T-cell (primary cell): Measurements from ENCODE around the gene E4F1. TPM values are rescaled to one million over a fixed set of nuclear protein-coding genes. Genes with fewer than 3 reads are reported as not detected.

Experiments
- ATAC-seq, 4 experiments: fragments of 200-7000 bp in 3 of 4; fragments of 150-1000 bp in 1 of 4; cut with Tn5 transposase; replicated peaks in 1 of 4; 1 replicate in 3 of 4; 2 replicates in 1 of 4; pipeline ENCODE4 v1.10.0; 2021; ENCODE audit warnings: moderate library complexity in 3 of 4, mild to moderate bottlenecking in 2 of 4, moderate number of reproducible peaks in 1 of 4
- CTCF ChIA-PET, 2 donors: fragments of 300-600 bp; sonication (Branson Sonifier 250); formaldehyde crosslinking; loops; one replicate each; lab custom pipeline; 2022; ENCODE audit warnings: antibody characterized with exemption in 2 of 2; lab: Charles Lee
- POLR2A ChIA-PET, 2 donors: fragments of 300-600 bp; sonication (Branson Sonifier 250); formaldehyde crosslinking; loops; one replicate each; lab custom pipeline; 2022; ENCODE audit warnings: antibody characterized with exemption in 2 of 2; lab: Charles Lee
- DNase-seq, 35 experiments: peaks; one replicate each; pipeline versions ENCODE4 v3.0.0 to v3.0.0-alpha.2; 2013 to 2023
- H3K27ac ChIP-seq: one replicate; pipeline ENCODE4 v1.5.1; 2013; ENCODE audit warnings: low read length
- H3K27me3 ChIP-seq, 2 experiments: replicated peaks in 1 of 2; 1 replicate in 1 of 2; 2 replicates in 1 of 2; pipeline versions ENCODE4 v1.6.1 to v1.7.0; 2013; ENCODE audit warnings: low read length in 1 of 2, mixed read lengths in 1 of 2; ENCODE audit not compliant: control insufficient read depth in 2 of 2, insufficient read depth in 2 of 2; ENCODE audit errors: extremely low read depth in 1 of 2
- H3K36me3 ChIP-seq, 2 donors: 1 replicate in 1 of 2; 2 replicates in 1 of 2; pipeline versions ENCODE4 v1.6.1 to v1.7.0; 2013; ENCODE audit warnings: low read length in 1 of 2; ENCODE audit not compliant: control insufficient read depth in 2 of 2, insufficient read depth in 1 of 2; ENCODE audit errors: extremely low read depth in 1 of 2
- H3K4me1 ChIP-seq, 2 experiments: 1 replicate in 1 of 2; 2 replicates in 1 of 2; pipeline versions ENCODE4 v1.6.1 to v1.7.0; 2013; ENCODE audit warnings: low read length in 2 of 2, mixed read lengths in 1 of 2; ENCODE audit not compliant: insufficient read depth in 2 of 2, control insufficient read depth in 1 of 2; ENCODE audit errors: extremely low read depth in 1 of 2
- H3K4me3 ChIP-seq, 2 donors: 1 replicate in 1 of 2; 2 replicates in 1 of 2; pipeline versions ENCODE4 v1.5.1 to v1.7.0; 2013; ENCODE audit warnings: mild to moderate bottlenecking in 2 of 2, low read length in 1 of 2, moderate library complexity in 1 of 2; ENCODE audit not compliant: control insufficient read depth in 1 of 2; ENCODE audit errors: extremely low read depth in 1 of 2
- H3K9me3 ChIP-seq: 2 replicates; pipeline ENCODE4 v1.7.0; 2013
- H3K27ac Mint-ChIP-seq, 2 donors: one replicate each; pipeline ENCODE4 v1.8.0; 2020 to 2021; ENCODE audit warnings: mild to moderate bottlenecking in 2 of 2, mixed read lengths in 2 of 2
- H3K27me3 Mint-ChIP-seq, 2 donors: one replicate each; pipeline ENCODE4 v1.8.0; 2021 to 2022; ENCODE audit warnings: mixed read lengths in 2 of 2
- H3K36me3 Mint-ChIP-seq: one replicate; pipeline ENCODE4 v1.8.0; 2021; ENCODE audit warnings: mixed read lengths
- H3K4me1 Mint-ChIP-seq, 3 donors: one replicate each; pipeline ENCODE4 v1.8.0; 2020 to 2022; ENCODE audit warnings: mixed read lengths in 3 of 3, mild to moderate bottlenecking in 1 of 3
- H3K4me3 Mint-ChIP-seq, 3 donors: one replicate each; pipeline ENCODE4 v1.8.0; 2020 to 2022; ENCODE audit warnings: mild to moderate bottlenecking in 3 of 3, mixed read lengths in 3 of 3, moderate library complexity in 3 of 3
- H3K9me3 Mint-ChIP-seq, 3 donors: one replicate each; pipeline ENCODE4 v1.8.0; 2020 to 2022; ENCODE audit warnings: mixed read lengths in 3 of 3
- WGBS: methylation state at CpG from one replicate; pipeline ENCODE4 v1.1.5; 2013; ENCODE audit warnings: missing lambda C conversion rate; ENCODE audit not compliant: insufficient coverage; 5-methylcytosine and 5-hydroxymethylcytosine counted together
- total RNA-seq, 35 experiments: library from RNA in 6 of 35; stranded (reverse) in 6 of 35; fragments of 120-200 nt in 1 of 35; gene quantifications; one replicate each; pipeline versions ENCODE4 v1.2.1 to v1.2.4 and lab custom pipeline; 2013 to 2026

Gene E4F1
- total RNA-seq, 5 donors from 2014 or later (not counting 1 experiment from before 2014, with no cell fraction given) = 32.8 to 52.0 (median 47.0) TPM

GRCh38 chr16:2270588-2271470, 47.4 kb downstream of the E4F1 start:
- Histone ChIP-seq H3K9me3 (no peaks in the 10 kb centered on the region), H3K27me3 (no peaks in the 10 kb centered on the region), H3K36me3 (no peaks in the 10 kb centered on the region), H3K4me1 (peaks cover 4 to 30% of the 10 kb centered on the region in 2 experiments), H3K4me3 (no peak overlapping the region), H3K27ac (no peak overlapping the region)
- POLR2A ChIA-PET = no interaction called here
- H3K27me3 Mint-ChIP-seq = no peaks in the 10 kb centered on the region
- no peak for ATAC-seq
- CTCF ChIA-PET = no interaction called here
- no peak overlapping the region for H3K27ac Mint-ChIP-seq
- 91% methylated on average over 9 of the region's 15 CpGs for WGBS
- DNase-seq = no peak
- no peaks in the 10 kb centered on the region for H3K9me3 Mint-ChIP-seq
- H3K36me3 Mint-ChIP-seq = no peaks in the 10 kb centered on the region
- no peak overlapping the region for H3K4me3 Mint-ChIP-seq
- peaks cover 22 to 30% (median 27%) of the 10 kb centered on the region in 3 donors for H3K4me1 Mint-ChIP-seq

DNA sequence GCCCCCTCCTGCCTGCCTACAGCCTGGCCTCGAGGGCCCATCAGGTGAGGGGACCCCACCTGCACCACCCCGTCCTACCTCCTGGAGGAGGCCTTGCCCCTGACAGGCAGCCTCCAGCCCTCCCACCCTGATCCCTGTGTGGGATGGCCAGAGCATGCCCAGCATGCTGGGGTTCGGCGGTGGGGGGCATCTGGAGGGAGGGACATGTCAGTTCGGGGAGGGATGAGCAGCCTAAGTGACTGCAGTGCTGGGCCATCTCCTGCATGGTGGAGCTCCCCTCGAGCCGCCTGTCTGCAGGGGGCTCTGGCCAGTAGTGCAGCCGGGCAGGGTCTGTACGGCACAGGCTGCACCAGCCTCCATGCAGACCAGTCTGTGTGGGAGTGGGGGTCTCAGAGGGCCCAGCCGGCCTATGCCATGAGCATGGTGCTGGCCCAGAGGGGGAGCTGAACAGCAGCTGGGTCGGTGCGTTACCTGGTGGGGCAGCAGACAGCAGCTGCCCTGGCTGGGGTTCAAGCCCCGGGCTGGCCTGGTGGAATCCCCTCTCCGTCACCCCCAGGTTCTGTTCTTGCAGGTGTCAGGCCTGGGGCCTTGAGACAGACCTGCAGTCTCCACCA, 48.6 kb downstream of the E4F1 start:
- Histone ChIP-seq H3K27me3 (no peaks in the 10 kb centered on the region), H3K36me3 (no peaks in the 10 kb centered on the region), H3K4me1 (peaks cover 4 to 21% of the 10 kb centered on the region in 2 experiments), H3K4me3 (no peak overlapping the region), H3K27ac (no peak overlapping the region), H3K9me3 (no peaks in the 10 kb centered on the region)
- Mint-ChIP-seq H3K27me3 (no peaks in the 10 kb centered on the region), H3K36me3 (no peaks in the 10 kb centered on the region), H3K27ac (no peak overlapping the region), H3K4me1 (peaks cover 11 to 19% (median 15%) of the 10 kb centered on the region in 3 donors), H3K9me3 (no peaks in the 10 kb centered on the region), H3K4me3 (no peak overlapping the region)
- ChIA-PET POLR2A (no interaction called here), CTCF (no interaction called here)
- DNase-seq (no peak), ATAC-seq (no peak)
- WGBS = 95% methylated on average over 14 of the region's 14 CpGs

- no peak for DNase-seq
- 94% methylated on average over 16 of the region's 16 CpGs for WGBS
- ATAC-seq = no peak
Observed at GRCh38 chr16:2273484-2273883, 50.1 kb downstream of the E4F1 start.

GRCh38 chr16:2273931-2274330, 50.5 kb downstream of the E4F1 start:
- Mint-ChIP-seq H3K9me3 (no peaks in the 10 kb centered on the region), H3K36me3 (no peaks in the 10 kb centered on the region), H3K27me3 (no peaks in the 10 kb centered on the region), H3K4me3 (no peak overlapping the region), H3K4me1 (peaks cover 8 to 14% (median 10%) of the 10 kb centered on the region in 3 donors), H3K27ac (no peak overlapping the region)
- ATAC-seq (no peak), DNase-seq (no peak)
- no peaks in the 10 kb centered on the region for H3K36me3 ChIP-seq
- no peaks in the 10 kb centered on the region for H3K9me3 ChIP-seq
- ChIA-PET CTCF (no interaction called here), POLR2A (interaction anchor here in 1 of 2 donors (0.6 kb wide), 1 partner anchor 206 kb away, joined by 5 read pairs; no protein-coding TSS in a partner anchor)
- no peaks in the 10 kb centered on the region for H3K27me3 ChIP-seq
- peaks cover 4 to 17% of the 10 kb centered on the region in 2 experiments for H3K4me1 ChIP-seq
- no peak overlapping the region for H3K4me3 ChIP-seq
- WGBS = 93% methylated on average over 9 of the region's 10 CpGs
- H3K27ac ChIP-seq = no peak overlapping the region

More at GRCh38 chr16:2273484-2273883, 50.1 kb downstream of the E4F1 start:
- H3K9me3 Mint-ChIP-seq = no peaks in the 10 kb centered on the region
- ChIA-PET CTCF (no interaction called here), POLR2A (no interaction called here)
- H3K4me1 ChIP-seq = peaks cover 4 to 20% of the 10 kb centered on the region in 2 experiments
- no peak overlapping the region for H3K27ac Mint-ChIP-seq
- H3K36me3 Mint-ChIP-seq = no peaks in the 10 kb centered on the region
- H3K27me3 ChIP-seq = no peaks in the 10 kb centered on the region
- no peaks in the 10 kb centered on the region for H3K27me3 Mint-ChIP-seq
- peaks cover 8 to 14% (median 10%) of the 10 kb centered on the region in 3 donors for H3K4me1 Mint-ChIP-seq
- H3K4me3 ChIP-seq = no peak overlapping the region
- no peak overlapping the region for H3K27ac ChIP-seq
- H3K9me3 ChIP-seq = no peaks in the 10 kb centered on the region
- no peak overlapping the region for H3K4me3 Mint-ChIP-seq
- no peaks in the 10 kb centered on the region for H3K36me3 ChIP-seq

- H3K4me1 Mint-ChIP-seq = peaks cover 0 to 2% (median 0%) of the 10 kb centered on the region in 3 donors
- no peak overlapping the region for H3K27ac Mint-ChIP-seq
- H3K4me3 Mint-ChIP-seq = no peak overlapping the region
- Histone ChIP-seq H3K9me3 (no peaks in the 10 kb centered on the region), H3K27me3 (no peaks in the 10 kb centered on the region), H3K36me3 (no peaks in the 10 kb centered on the region), H3K27ac (no peak overlapping the region), H3K4me3 (no peak overlapping the region), H3K4me1 (peaks cover 0 to 2% of the 10 kb centered on the region in 2 experiments)
- no peaks in the 10 kb centered on the region for H3K27me3 Mint-ChIP-seq
- H3K36me3 Mint-ChIP-seq = peaks cover under 1% of the 10 kb centered on the region
- WGBS = 91% methylated on average over 22 of the region's 30 CpGs
- DNase-seq (no peak), ATAC-seq (no peak)
- POLR2A ChIA-PET = no interaction called here
- H3K9me3 Mint-ChIP-seq = no peaks in the 10 kb centered on the region
- CTCF ChIA-PET = no interaction called here
Observed at GRCh38 chr16:2275476-2276367, 52.3 kb downstream of the E4F1 start.
